RWPE1 (cell line): ENCODE measurements around the gene LRRC8A.
"Not testable (repeated sequence)": the region's sequence is repeated elsewhere in the genome, so short reads cannot be mapped to it uniquely, and the experiment has no call there.

Experiments
- CTCF ChIA-PET: fragments of 350-600 bp; sonication (Branson Sonifier 250); formaldehyde crosslinking; extraction: SDS; loops from one replicate; lab custom pipeline; 2021; lab: Yijun Ruan, JAX
- POLR2A ChIA-PET: fragments of 400-600 bp; formaldehyde crosslinking; extraction: SDS; loops from one replicate; lab custom pipeline; 2020; ENCODE audit warnings: antibody characterized with exemption; ENCODE audit not compliant: low non-redundant PET; lab: Yijun Ruan, JAX
- DNase-seq: peaks from one replicate; pipeline ENCODE4 v3.0.0; 2012; ENCODE audit warnings: low spot score
- H3K27ac ChIP-seq: fragments of 450-650 bp; 2 replicates; pipeline ENCODE4 v1.5.1; 2017
- TF ChIP-seq, protein P1 (sequence below): fragments of 450-650 bp; conservative IDR thresholded peaks from 2 replicates; pipeline ENCODE4 v1.5.1; 2017; ENCODE audit warnings: low read depth, mild to moderate bottlenecking

LRRC8A gene

DNA sequence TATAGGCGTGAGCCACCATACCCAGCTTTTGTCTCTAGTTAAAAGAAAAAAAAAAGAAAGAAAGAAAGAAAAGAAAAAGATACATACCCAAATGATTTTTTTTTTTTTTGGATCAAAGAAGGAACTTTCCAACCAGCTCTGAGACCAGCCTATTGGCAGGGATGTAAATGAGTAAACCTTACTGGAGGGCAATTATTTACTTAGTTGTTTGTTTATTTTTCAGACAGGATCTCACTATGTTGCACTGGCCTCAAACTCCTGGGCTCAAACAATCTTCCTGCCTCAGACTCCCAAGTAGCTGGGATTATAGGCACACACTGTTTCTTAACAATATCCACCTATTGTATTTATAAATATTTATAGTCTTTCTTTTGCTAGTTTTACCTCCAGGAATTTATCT, 41.4 kb upstream of the LRRC8A start:
- TF ChIP-seq, protein P1, sequence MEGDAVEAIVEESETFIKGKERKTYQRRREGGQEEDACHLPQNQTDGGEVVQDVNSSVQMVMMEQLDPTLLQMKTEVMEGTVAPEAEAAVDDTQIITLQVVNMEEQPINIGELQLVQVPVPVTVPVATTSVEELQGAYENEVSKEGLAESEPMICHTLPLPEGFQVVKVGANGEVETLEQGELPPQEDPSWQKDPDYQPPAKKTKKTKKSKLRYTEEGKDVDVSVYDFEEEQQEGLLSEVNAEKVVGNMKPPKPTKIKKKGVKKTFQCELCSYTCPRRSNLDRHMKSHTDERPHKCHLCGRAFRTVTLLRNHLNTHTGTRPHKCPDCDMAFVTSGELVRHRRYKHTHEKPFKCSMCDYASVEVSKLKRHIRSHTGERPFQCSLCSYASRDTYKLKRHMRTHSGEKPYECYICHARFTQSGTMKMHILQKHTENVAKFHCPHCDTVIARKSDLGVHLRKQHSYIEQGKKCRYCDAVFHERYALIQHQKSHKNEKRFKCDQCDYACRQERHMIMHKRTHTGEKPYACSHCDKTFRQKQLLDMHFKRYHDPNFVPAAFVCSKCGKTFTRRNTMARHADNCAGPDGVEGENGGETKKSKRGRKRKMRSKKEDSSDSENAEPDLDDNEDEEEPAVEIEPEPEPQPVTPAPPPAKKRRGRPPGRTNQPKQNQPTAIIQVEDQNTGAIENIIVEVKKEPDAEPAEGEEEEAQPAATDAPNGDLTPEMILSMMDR: no peak
- no peak for DNase-seq
- ChIA-PET POLR2A (no interaction called here), CTCF (no interaction called here)
- H3K27ac ChIP-seq: no peak overlapping the region

DNA sequence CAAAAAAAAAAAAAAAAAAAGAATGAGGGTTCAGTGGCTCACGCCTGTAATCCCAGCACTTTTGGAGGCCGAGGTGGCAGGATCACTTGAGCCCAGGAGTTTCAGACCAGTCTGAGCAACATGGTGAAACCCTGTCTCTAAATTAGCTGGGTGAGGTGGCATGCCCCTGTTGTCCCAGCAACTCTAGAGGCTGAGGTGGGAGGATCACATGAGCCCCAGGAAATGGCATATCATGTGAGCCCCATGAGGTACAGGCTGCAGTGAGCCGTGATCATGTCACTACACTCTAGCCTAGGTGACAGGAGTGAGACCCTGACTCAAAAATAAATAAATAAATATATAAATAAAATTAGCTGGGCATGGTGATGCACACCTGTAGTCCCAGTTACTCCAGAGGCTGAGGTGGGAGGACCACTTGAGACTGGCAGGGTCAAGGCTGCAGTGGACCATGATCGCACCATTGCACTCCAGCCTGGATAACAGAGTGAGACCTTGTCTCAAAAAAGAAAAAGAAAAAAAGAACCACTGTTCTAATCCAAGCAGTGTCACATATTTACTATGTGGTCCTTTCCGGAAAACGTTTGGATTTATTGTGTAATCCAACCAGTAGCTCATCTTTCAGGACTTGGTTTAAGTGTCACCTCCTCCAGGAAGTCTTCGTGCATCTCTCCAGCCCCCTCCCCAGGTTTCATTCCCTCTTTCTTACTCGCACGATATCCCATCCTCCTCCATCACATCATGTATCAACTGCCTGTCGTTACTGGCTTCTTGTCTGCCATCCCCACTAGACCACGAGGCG, 40.0 kb upstream of the LRRC8A start:
- ChIA-PET POLR2A (no interaction called here), CTCF (interaction anchor here (0.6 kb wide), 1 partner anchor 86 kb away, joined by 3 read pairs; no protein-coding TSS in a partner anchor)
- no peak for DNase-seq
- H3K27ac ChIP-seq: no peak overlapping the region
- TF ChIP-seq, protein P1: no peak

- DNase-seq, H3K27ac ChIP-seq, POLR2A ChIA-PET: not testable (repeated sequence)
- CTCF ChIA-PET: interaction anchor here (0.5 kb wide), 2 partner anchors 87 to 134 kb away, joined by 3 to 5 read pairs; no protein-coding TSS in a partner anchor
These were observed 38.8 kb upstream of the LRRC8A start for GRCh38 chr9:128843171-128843570.

GRCh38 chr9:128845186-128845931, 36.6 kb upstream of the LRRC8A start:
- TF ChIP-seq, protein P1: no peak
- ChIA-PET POLR2A (interaction anchor here (0.5 kb wide), 1 partner anchor 61 kb away, joined by 5 read pairs; no protein-coding TSS in a partner anchor), CTCF (interaction anchor here (0.5 to 1.7 kb wide), 6 partner anchors 17 to 707 kb away, joined by 3 to 6 read pairs (median 3); partner anchors contain the start of gene KYAT1)
- peak overlapping the region; percentile 51 for H3K27ac ChIP-seq
- peak; percentile 61 for DNase-seq

DNA sequence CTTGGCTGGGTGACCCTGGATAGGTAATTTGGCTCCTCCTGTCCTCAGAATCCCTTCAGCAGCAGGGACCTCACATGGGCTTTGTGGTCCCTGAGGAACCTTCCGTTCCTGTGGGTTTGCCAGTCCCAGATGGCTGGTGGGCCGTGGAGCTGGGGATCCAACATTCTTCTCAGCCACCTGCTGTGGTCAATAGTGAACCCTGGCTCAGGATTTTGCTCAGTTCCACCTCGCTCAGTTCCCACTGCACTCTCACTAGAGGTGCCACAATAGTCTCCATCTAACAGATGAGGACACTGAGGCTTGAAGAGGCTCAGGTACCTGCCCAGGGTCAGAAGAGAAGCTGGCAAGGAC, 35.3 kb upstream of the LRRC8A start:
- H3K27ac ChIP-seq: no peak overlapping the region
- ChIA-PET POLR2A (interaction anchor here (0.7 kb wide), 1 partner anchor 46 kb away, joined by 5 read pairs; no protein-coding TSS in a partner anchor), CTCF (interaction anchor here (0.8 to 0.9 kb wide), 2 partner anchors 23 to 256 kb away, joined by 3 read pairs; no protein-coding TSS in a partner anchor)
- DNase-seq: no peak
- TF ChIP-seq, protein P1: no peak

DNA sequence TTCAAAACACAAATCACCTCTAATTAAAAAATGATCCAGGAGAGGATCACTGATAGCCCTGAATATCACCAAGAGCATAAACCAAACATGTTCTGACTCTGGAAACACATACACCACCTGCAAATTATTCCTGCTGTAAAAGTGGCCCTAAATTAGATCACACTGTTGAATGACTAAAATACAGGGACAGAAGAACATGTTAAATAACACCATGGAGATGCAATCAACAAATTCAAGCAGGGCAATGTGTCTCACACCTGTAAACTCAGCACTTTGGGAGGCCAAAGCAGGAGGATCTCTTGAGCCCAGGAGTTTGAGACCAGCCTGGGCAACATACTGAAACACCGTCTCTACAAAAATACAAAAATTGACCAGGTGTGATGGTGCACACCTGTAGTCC, 34.1 kb upstream of the LRRC8A start:
- H3K27ac ChIP-seq: no peak overlapping the region
- TF ChIP-seq, protein P1: no peak
- ChIA-PET CTCF (no interaction called here), POLR2A (no interaction called here)
- no peak for DNase-seq

- CTCF ChIA-PET: interaction anchor here (1.5 kb wide), 1 partner anchor 75 kb away, joined by 5 read pairs; no protein-coding TSS in a partner anchor
- DNase-seq, H3K27ac ChIP-seq, POLR2A ChIA-PET: not testable (repeated sequence)
These were observed 30.9 kb upstream of the LRRC8A start for GRCh38 chr9:128851024-128851423.
